Activated CD8-positive, alpha-beta memory T cell treated with anti-CD3 and anti-CD28 coated beads for 24 hours (primary cell): ENCODE data around the gene CEP95.
"Not testable (repeated sequence)": the region's sequence is repeated elsewhere in the genome, so short reads cannot be mapped to it uniquely, and the experiment has no call there.

Experiments used
- DNase-seq: peaks from one replicate; pipeline ENCODE4 v3.0.0-alpha.2; 2020

CEP95 gene

GRCh38 chr17:64577025-64577424, 70.2 kb downstream of the CEP95 start:
- not testable (repeated sequence) for DNase-seq

GRCh38 chr17:64579917-64580316, 73.1 kb downstream of the CEP95 start:
- no peak for DNase-seq

DNA sequence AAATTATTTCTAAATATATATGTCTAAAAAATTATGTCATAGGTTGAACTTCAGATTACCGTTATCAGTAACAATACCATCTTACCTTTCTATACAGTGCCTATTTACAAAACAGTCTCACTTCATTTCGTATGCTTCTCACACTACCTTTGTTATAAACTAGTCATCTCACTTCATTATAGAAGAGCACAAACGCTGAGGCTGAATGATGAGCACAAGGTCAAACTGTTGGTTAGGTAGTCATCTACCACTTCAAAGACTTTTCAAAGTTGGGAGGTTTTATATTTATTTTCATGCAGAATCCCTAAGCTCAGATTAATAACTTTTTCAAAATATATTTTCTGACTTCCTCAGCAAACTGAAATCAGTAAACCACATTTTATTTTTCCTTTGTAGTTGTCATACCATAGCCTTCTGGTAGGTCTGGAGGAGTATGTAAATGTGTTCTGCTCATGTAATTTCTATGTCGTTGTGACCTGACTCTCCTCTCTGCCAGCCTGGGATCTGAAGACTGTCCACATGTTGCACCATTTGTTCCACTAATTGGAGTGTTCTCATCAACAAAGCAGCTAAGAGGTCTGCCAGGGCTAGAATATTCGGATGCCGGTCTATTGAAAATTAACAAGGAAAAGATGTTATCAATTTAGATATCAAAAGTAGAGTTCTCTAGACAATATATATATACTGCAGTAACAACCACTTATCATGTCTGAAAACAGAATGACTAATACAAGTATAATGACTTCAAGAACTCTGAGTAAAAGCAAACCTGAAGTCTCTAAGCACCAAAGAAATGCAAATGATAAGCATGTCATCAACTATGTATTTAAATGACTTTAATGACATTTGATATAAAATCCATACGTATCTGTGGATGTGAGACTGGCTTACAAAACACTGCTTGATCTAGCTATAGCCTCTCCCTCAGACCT, 73.9 kb downstream of the CEP95 start:
- DNase-seq = no peak

DNA sequence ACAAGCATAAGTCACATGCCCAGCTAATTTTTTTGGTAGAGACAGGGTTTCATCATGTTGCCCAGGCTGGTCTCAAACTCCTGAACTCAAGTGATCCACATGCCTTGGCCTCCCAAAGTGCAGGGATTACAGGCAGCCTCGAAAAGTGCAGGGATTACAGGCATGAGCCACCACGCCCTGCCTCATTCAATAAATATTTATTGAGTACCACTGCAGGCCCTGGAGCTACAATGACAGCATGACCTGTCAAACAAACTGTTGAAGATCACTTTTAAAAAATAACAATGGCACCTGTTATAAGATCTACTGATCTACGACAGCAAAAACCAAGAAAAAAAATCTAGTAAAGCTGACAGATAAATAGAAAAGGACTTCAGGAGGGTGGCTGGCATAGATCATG, 76.3 kb downstream of the CEP95 start:
- no peak for DNase-seq

GRCh38 chr17:64585146-64585545, 78.4 kb downstream of the CEP95 start:
- no peak for DNase-seq
